GM12892 (cell line): Measurements from ENCODE around the gene DHRSX.

ENCODE experiments used
- POLR2A ChIP-seq: IDR thresholded peaks from 2 replicates; pipeline ENCODE4 v1.6.1; 2011; ENCODE audit warnings: low read depth, low read length, control low read depth
- TAF1 ChIP-seq: IDR thresholded peaks from 2 replicates; pipeline ENCODE4 v1.6.1; 2011; ENCODE audit warnings: low read depth, mild to moderate bottlenecking, control low read depth, low read length, borderline replicate concordance

DNA sequence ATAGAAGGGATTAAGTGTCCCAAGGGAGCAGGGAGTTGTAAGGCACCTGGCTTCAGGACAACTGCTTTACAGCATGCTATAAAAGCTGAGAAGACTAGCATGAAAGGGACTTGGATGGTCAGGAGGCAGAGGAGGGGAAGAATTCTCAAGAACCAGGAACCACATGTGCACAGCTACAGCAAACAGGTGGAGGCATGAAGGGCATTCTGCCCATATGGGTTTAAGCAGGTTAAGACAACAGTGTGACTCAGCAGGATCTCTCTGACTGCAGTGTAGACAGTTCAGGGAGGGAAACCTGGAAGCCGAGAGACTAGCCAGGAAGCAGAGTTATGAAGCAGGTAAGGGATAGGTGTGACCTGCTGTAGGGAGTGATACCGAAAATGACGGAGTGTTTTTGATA lies 117.0 kb downstream of the DHRSX start:
- TF ChIP-seq POLR2A (no peak), TAF1 (no peak)
